PFSK-1 (cell line): ENCODE measurements around the gene NBEAL2.

Experiments used
- FOXP2 ChIP-seq: optimal IDR thresholded peaks from 2 replicates; pipeline ENCODE3; 2011; ENCODE audit warnings: borderline replicate concordance, control low read depth, inconsistent platforms; ENCODE audit not compliant: insufficient read depth; ENCODE audit errors: extremely low read length, extremely low read depth
- POLR2AphosphoS5 ChIP-seq: IDR thresholded peaks from 2 replicates; pipeline ENCODE4 v1.6.1; 2012; ENCODE audit warnings: low read depth, mild to moderate bottlenecking, control low read depth, low read length, moderate library complexity
- REST ChIP-seq, 2 experiments: IDR thresholded peaks; 2 replicates each; pipeline versions ENCODE4 v1.6.1 to v1.8.0; 2011 to 2012; ENCODE audit warnings: low read depth in 2 of 2, low read length in 2 of 2, control low read depth in 1 of 2, inconsistent platforms in 1 of 2, mild to moderate bottlenecking in 1 of 2, moderate library complexity in 1 of 2; ENCODE audit not compliant: insufficient read depth in 1 of 2
- SIN3A ChIP-seq: IDR thresholded peaks from 2 replicates; pipeline ENCODE4 v1.6.1; 2012; ENCODE audit warnings: mild to moderate bottlenecking, low read length, moderate library complexity, borderline replicate concordance; ENCODE audit not compliant: insufficient read depth
- TAF1 ChIP-seq: IDR thresholded peaks from 2 replicates; pipeline ENCODE4 v1.6.1; 2012; ENCODE audit warnings: low read length, control low read depth, borderline replicate concordance; ENCODE audit not compliant: insufficient read depth

Gene NBEAL2

GRCh38 chr3:47036145-47036544 lies 56.7 kb downstream of the NBEAL2 start:
- no peak for TF ChIP-seq FOXP2
- no peak for TF ChIP-seq POLR2AphosphoS5
- TF ChIP-seq SIN3A = no peak
- TF ChIP-seq TAF1 = no peak
- no peak for TF ChIP-seq REST (IDR thresholded peaks at IDR 0.05; ENCODE audit: insufficient read depth in 1 of 2, low read depth in 2 of 2, low read length in 2 of 2)

DNA sequence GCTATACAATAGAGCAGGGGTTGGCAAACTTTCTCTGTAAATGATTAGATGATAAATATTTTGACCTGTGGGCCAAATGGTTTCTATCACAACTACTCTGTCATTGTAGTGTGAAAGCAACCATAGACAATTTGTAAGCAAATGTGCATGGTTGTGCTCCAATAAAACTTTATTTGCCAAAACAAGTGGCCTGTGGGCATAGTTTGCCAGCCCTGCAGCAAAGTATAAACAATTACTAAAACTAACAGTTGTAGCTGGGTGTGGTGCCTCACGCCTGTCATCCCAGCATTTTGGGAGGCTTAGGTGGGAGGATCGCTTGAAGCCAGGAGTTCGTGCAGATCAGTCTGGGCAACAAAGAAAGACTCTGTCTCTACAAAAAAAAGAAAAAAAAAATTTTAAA lies 61.6 kb downstream of the NBEAL2 start:
- TF ChIP-seq TAF1 = no peak
- TF ChIP-seq FOXP2 = no peak
- no peak for TF ChIP-seq SIN3A
- TF ChIP-seq POLR2AphosphoS5 = no peak
- no peak for TF ChIP-seq REST (IDR thresholded peaks at IDR 0.05; ENCODE audit: insufficient read depth in 1 of 2, low read depth in 2 of 2, low read length in 2 of 2)

DNA sequence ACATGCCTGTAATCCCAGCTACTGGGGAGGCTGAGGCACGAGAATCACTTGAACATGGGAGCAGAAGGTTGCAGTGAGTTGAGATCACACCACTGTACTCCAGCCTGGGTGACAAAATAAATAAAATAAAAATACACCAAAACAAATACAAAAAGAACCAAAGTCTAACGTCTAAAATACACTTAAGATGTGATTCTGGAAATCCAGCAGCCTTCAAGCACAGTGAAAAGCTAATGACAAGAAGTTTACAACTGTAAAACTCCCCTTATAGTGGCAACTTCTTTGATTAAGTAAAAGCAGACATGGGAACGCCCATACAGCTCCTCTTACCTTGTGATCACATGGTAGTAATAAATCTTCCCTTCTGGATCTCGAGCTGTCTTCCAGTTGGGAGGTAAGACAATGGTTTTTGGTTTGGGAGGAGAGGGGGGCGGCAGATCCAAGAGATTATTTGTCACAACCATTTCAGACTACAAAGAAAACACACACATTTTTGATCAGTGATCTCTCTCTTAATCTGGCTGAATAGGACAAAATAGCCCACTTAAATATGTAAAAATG lies 62.8 kb downstream of the NBEAL2 start:
- TF ChIP-seq REST (IDR thresholded peaks at IDR 0.05; ENCODE audit: insufficient read depth in 1 of 2, low read depth in 2 of 2, low read length in 2 of 2) = no peak
- TF ChIP-seq POLR2AphosphoS5 = no peak
- no peak for TF ChIP-seq SIN3A
- no peak for TF ChIP-seq FOXP2
- TF ChIP-seq TAF1 = no peak

DNA sequence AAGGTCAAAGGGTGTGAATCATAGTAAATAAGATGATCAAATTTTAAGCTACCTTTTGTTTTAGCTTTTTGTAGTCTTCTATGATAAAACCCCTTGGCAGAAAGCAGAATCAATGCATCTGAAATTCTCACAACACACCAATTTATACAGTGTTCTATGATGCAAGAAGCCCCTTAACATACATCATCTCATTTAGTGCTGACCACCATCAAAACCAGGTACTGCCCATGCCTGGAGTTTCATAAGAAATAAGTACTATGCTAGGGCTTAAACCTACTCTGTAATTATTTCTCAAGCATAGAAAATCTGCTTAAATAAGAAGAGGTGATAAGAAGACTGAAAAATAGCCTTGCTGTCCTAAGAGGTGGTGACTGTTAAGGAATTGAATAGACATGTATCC lies 67.6 kb downstream of the NBEAL2 start:
- TF ChIP-seq TAF1 = no peak
- no peak for TF ChIP-seq FOXP2
- no peak for TF ChIP-seq POLR2AphosphoS5
- no peak for TF ChIP-seq SIN3A
- TF ChIP-seq REST (IDR thresholded peaks at IDR 0.05; ENCODE audit: insufficient read depth in 1 of 2, low read depth in 2 of 2, low read length in 2 of 2) = no peak

DNA sequence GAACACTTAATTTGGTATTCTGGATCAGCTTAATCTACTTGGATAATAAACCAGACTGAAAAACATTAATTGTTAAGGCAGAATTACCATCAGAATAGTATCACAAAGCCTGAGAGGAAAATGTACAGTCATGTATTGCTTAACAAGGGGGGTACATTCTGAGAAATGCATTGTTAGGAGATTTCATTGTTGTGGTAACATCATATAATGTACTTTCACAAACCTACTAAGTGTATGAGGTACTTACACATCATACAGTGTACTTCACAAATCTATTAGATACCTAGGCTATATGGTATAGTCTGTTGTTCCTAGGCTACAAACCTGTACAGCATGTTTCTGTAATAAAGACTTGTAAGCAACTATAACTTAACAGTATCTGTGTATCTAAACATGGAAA lies 68.2 kb downstream of the NBEAL2 start:
- TF ChIP-seq TAF1 = no peak
- TF ChIP-seq POLR2AphosphoS5 = no peak
- TF ChIP-seq REST (IDR thresholded peaks at IDR 0.05; ENCODE audit: insufficient read depth in 1 of 2, low read depth in 2 of 2, low read length in 2 of 2) = no peak
- no peak for TF ChIP-seq FOXP2
- no peak for TF ChIP-seq SIN3A
